GM21526 (cell line): Measurements from ENCODE around the gene RFESD.
"Not testable (repeated sequence)": the region's sequence is repeated elsewhere in the genome, so short reads cannot be mapped to it uniquely, and the experiment has no call there.

ENCODE experiments used
- ATAC-seq: cut with Tn5 transposase; IDR thresholded peaks from one replicate; pipeline ENCODE4 v1.9.1; 2021; ENCODE audit warnings: moderate library complexity; ENCODE audit not compliant: unreplicated experiment, low FRiP score

Gene RFESD

DNA sequence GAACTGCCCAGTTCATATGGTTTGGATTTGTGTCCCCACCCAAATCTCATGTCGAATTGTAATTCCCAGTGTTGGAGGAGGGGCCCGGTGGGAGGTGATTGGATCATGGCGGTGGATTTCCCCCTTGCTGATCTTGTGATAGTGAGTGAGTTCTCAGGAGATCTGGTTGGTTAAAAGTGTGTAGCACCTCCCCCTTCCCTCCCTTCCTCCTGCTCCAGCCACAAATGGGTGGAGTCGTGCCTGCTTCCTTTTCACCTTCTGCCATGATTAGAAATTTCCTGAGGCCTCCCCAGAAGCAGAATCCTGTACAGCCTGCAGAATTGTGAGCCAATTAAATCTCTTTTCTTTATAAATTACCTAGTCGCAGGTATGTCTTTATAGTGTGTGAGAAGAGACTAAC, 59.6 kb downstream of the RFESD start:
- ATAC-seq = not testable (repeated sequence)

DNA sequence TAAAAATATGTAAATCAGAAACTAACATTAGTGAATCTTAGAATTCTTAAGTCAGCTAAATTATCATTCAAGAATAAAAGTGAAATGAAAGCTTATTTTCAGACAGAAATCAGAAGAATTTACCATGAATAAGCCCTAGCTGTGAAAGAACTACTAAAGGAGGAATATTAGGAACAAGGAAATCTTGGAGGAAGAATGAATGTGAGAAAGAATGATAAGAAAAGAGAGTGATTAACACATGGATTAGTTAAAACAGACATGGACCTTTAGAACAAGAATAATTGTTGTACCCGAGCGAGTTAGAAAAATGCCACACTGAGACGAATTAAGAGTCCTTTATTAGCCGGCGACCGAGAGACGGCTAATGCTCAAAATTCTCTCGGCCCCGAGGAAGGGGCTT, 60.5 kb downstream of the RFESD start:
- no peak for ATAC-seq
